ENCODE data around the gene STPG4. TPM values are rescaled to one million over a fixed set of nuclear protein-coding genes. Genes with fewer than 3 reads are reported as not detected.

The STPG4 gene
- total and polyA plus RNA-seq, 10 donors, result 0.19 to 2.2 (median 0.89) TPM; not detected in 3

DNA sequence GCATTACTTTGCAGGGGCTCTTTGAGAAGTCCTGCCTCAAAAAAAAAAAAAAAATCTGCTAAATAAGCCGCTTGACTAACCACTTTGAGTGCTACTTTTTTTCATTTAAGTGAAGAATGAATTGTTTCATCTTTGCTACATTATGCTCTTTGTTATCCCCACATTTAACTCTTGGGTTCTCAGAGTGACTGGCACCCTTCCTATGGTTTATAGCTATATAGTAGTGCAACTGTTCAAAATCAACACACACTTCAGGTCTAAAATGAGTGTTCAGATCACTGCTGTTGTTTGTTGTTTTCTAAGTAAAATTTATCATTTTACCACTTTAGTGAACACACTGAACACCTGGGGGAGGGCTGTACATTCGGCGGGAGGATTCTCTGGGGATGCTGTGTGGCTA, 13.6 kb downstream of the STPG4 start:
- 93 to 96% (median 95%) methylated on average over 3 of the region's 3 CpGs for WGBS, 5 donors
- Histone ChIP-seq H3K27me3 (replicated peaks in 1 of 7) (no peaks in the 10 kb centered on the region), H3K36me3 (peaks cover 0 to 83% (median 5%) of the 10 kb centered on the region in 6 donors), H3K9me3 (peaks cover 0 to 17% (median 9%) of the 10 kb centered on the region in 8 donors), H3K4me3 (no peak overlapping the region), H3K4me1 (no peaks in the 10 kb centered on the region), H3K27ac (no peak overlapping the region)
- DNase-seq, result no peak
- intact Hi-C loops (cut with DNase I; ENCODE audit: low total_unique reads), result no loop called here
- TF ChIP-seq, protein P1, sequence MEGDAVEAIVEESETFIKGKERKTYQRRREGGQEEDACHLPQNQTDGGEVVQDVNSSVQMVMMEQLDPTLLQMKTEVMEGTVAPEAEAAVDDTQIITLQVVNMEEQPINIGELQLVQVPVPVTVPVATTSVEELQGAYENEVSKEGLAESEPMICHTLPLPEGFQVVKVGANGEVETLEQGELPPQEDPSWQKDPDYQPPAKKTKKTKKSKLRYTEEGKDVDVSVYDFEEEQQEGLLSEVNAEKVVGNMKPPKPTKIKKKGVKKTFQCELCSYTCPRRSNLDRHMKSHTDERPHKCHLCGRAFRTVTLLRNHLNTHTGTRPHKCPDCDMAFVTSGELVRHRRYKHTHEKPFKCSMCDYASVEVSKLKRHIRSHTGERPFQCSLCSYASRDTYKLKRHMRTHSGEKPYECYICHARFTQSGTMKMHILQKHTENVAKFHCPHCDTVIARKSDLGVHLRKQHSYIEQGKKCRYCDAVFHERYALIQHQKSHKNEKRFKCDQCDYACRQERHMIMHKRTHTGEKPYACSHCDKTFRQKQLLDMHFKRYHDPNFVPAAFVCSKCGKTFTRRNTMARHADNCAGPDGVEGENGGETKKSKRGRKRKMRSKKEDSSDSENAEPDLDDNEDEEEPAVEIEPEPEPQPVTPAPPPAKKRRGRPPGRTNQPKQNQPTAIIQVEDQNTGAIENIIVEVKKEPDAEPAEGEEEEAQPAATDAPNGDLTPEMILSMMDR (IDR thresholded peaks at IDR 0.05 in 8 of 11, conservative IDR thresholded peaks at IDR 0.05 in 3 of 11), result no peak
- TF ChIP-seq POLR2AphosphoS5 (IDR thresholded peaks at IDR 0.05) (no peak), POLR2A (IDR thresholded peaks at IDR 0.05) (no peak)

DNA sequence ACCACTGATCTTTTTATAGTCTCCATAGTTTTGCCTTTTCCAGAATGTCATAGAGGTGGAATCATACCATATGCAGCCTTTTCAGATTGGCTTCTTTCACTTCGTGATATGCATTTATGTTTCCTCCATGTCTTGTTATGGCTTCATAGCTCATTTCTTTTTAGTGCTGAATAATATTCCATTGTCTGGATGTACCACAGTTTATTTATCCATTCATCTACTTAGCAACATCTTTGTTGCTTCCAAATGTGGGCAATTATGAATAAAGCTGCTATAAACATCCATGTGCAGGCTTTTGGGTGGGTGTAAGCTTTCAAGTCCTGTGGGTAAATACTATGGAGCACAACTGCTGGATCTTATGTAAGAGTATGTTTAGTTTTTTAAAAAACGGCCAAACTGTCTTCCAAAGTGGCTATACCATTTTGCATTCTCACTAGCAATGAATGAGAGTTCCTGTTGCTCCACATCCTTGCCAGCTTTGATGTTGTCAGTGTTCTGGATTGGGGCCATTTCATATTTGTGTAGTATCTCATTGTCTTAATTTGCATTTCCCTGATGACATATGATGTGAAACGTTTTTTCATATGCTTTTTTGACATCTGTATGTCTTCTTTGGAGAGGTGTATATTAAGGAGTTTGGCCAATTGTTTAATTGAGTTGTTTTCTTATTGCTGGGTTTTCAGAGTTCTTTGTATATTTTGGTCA, 20.6 kb downstream of the STPG4 start:
- intact Hi-C loops (cut with DNase I; ENCODE audit: low total_unique reads), result no loop called here
- 79 to 91% (median 85%) methylated on average over 3 of the region's 3 CpGs for WGBS, 5 donors
- peaks cover 0 to 13% (median 0%) of the 10 kb centered on the region in 6 donors for H3K36me3 ChIP-seq
- DNase-seq, result no peak
- H3K27me3 ChIP-seq (replicated peaks in 1 of 7), result no peaks in the 10 kb centered on the region
- H3K4me3 ChIP-seq, result no peak overlapping the region
- no peak for TF ChIP-seq POLR2A (IDR thresholded peaks at IDR 0.05)
- TF ChIP-seq POLR2AphosphoS5 (IDR thresholded peaks at IDR 0.05), result no peak
- TF ChIP-seq, protein P1 (IDR thresholded peaks at IDR 0.05 in 8 of 11, conservative IDR thresholded peaks at IDR 0.05 in 3 of 11), result no peak
- H3K9me3 ChIP-seq, result peaks cover 0 to 38% (median 25%) of the 10 kb centered on the region in 8 donors
- H3K27ac ChIP-seq, result no peak overlapping the region
- no peaks in the 10 kb centered on the region for H3K4me1 ChIP-seq

DNA sequence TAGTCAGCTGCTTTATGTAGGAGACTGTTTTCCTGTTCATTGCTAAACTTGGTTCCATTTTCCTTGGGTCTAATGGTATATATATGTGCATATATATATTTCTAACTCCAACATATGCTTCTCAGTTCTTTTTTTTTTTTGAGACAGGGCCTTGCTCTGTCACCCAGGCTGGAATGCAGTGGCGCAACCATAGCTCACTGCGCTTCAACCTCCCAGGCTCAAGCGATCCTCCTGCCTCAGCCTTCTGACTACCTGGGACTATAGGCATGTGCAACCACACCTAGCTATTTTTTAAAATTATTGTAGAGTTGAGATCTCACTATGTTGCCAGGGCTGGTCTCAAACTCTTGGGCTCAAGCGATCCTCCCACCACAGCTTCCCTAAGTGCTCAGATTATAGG, 22.1 kb downstream of the STPG4 start:
- WGBS, 5 donors, result 95 to 98% (median 97%) methylated on average over 4 of the region's 4 CpGs

DNA sequence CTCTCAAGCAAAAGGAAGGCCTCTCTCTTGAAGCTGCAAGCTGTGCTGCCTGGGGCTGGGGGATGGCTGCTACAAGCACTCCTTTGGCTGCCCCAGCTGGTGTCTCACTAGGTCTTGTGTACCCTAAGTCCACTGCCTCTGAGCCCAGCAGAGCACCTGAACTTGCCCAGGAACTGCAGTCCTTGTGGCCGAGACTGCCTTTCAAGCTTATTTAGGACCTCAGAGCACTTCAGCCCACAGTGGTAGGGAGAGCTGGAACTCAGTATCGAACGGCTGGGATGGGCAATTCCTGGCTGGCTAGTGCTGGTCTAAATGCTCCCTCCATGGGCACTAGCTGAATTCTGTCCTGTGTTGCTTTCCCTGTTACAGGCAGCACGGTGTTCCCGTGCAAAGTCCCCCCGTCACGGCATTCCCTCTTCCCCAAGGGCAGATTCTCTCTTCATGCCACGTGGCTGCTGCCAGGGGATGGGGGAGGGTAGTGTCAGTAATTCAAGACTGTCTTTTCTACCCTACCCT, 25.9 kb downstream of the STPG4 start:
- intact Hi-C loops (cut with DNase I; ENCODE audit: low total_unique reads), result no loop called here
- Histone ChIP-seq H3K4me1 (no peaks in the 10 kb centered on the region), H3K9me3 (peaks cover 0 to 18% (median 1%) of the 10 kb centered on the region in 8 donors), H3K4me3 (no peak overlapping the region), H3K27me3 (replicated peaks in 1 of 7) (no peaks in the 10 kb centered on the region), H3K36me3 (no peaks in the 10 kb centered on the region), H3K27ac (no peak overlapping the region)
- TF ChIP-seq, protein P1 (IDR thresholded peaks at IDR 0.05 in 8 of 11, conservative IDR thresholded peaks at IDR 0.05 in 3 of 11), result no peak
- TF ChIP-seq POLR2A (IDR thresholded peaks at IDR 0.05) (no peak), POLR2AphosphoS5 (IDR thresholded peaks at IDR 0.05) (no peak)
- DNase-seq, result no peak
- 87 to 94% (median 91%) methylated on average over 7 to 8 of the region's 8 CpGs for WGBS, 5 donors

More for the DNA sequence above, 22.1 kb downstream of the STPG4 start:
- no peaks in the 10 kb centered on the region for H3K27me3 ChIP-seq (replicated peaks in 1 of 7)
- no peak overlapping the region for H3K27ac ChIP-seq
- DNase-seq, result no peak
- H3K36me3 ChIP-seq, result no peaks in the 10 kb centered on the region
- H3K4me1 ChIP-seq, result no peaks in the 10 kb centered on the region
- no peak overlapping the region for H3K4me3 ChIP-seq
- intact Hi-C loops (cut with DNase I; ENCODE audit: low total_unique reads), result no loop called here
- TF ChIP-seq, protein P1 (IDR thresholded peaks at IDR 0.05 in 8 of 11, conservative IDR thresholded peaks at IDR 0.05 in 3 of 11), result no peak
- TF ChIP-seq POLR2A (IDR thresholded peaks at IDR 0.05) (no peak), POLR2AphosphoS5 (IDR thresholded peaks at IDR 0.05) (no peak)
- H3K9me3 ChIP-seq, result peaks cover 0 to 34% (median 19%) of the 10 kb centered on the region in 8 donors

All from spleen (tissue), 11 donors.